NB4 (cell line): ENCODE measurements around the gene TMEM225.

ENCODE experiments used
- DNase-seq: peaks from one replicate; pipeline ENCODE4 v3.0.0; 2010; ENCODE audit warnings: low read depth
- H3K4me3 ChIP-seq: one replicate; pipeline ENCODE4 v1.5.1; 2011; ENCODE audit warnings: mild to moderate bottlenecking, low read depth, low read length, moderate library complexity
- MYC ChIP-seq: IDR thresholded peaks from 2 replicates; pipeline ENCODE4 v1.6.1; 2011; ENCODE audit warnings: low read depth, low read length
- POLR2A ChIP-seq: IDR thresholded peaks from 2 replicates; pipeline ENCODE4 v1.6.1; 2011; ENCODE audit warnings: mild to moderate bottlenecking; ENCODE audit not compliant: insufficient read length; ENCODE audit errors: extremely low read depth
- TF ChIP-seq, protein P1 (sequence below): IDR thresholded peaks from 2 replicates; pipeline ENCODE4 v1.6.1; 2011; ENCODE audit warnings: low read depth, low read length
- TF ChIP-seq, protein P2 (sequence below): IDR thresholded peaks from one replicate; pipeline ENCODE4 v1.5.1; 2012; ENCODE audit warnings: low read depth, low read length

TMEM225 gene

GRCh38 chr11:123838659-123839058, 46.8 kb downstream of the TMEM225 start:
- TF ChIP-seq MYC (no peak), POLR2A (no peak)
- TF ChIP-seq, protein P1, sequence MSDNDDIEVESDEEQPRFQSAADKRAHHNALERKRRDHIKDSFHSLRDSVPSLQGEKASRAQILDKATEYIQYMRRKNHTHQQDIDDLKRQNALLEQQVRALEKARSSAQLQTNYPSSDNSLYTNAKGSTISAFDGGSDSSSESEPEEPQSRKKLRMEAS, result no peak
- TF ChIP-seq, protein P2, sequence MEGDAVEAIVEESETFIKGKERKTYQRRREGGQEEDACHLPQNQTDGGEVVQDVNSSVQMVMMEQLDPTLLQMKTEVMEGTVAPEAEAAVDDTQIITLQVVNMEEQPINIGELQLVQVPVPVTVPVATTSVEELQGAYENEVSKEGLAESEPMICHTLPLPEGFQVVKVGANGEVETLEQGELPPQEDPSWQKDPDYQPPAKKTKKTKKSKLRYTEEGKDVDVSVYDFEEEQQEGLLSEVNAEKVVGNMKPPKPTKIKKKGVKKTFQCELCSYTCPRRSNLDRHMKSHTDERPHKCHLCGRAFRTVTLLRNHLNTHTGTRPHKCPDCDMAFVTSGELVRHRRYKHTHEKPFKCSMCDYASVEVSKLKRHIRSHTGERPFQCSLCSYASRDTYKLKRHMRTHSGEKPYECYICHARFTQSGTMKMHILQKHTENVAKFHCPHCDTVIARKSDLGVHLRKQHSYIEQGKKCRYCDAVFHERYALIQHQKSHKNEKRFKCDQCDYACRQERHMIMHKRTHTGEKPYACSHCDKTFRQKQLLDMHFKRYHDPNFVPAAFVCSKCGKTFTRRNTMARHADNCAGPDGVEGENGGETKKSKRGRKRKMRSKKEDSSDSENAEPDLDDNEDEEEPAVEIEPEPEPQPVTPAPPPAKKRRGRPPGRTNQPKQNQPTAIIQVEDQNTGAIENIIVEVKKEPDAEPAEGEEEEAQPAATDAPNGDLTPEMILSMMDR, result no peak
- DNase-seq, result no peak
- H3K4me3 ChIP-seq, result no peak overlapping the region

- TF ChIP-seq, protein P2, result no peak
- no peak for TF ChIP-seq MYC
- TF ChIP-seq, protein P1, result no peak
- TF ChIP-seq POLR2A, result no peak
- H3K4me3 ChIP-seq, result no peak overlapping the region
- DNase-seq, result no peak
Measured at GRCh38 chr11:123838199-123838598, 47.3 kb downstream of the TMEM225 start.

GRCh38 chr11:123833095-123833494, 52.4 kb downstream of the TMEM225 start:
- no peak for DNase-seq
- no peak for TF ChIP-seq POLR2A
- TF ChIP-seq, protein P2, result no peak
- TF ChIP-seq MYC, result no peak
- TF ChIP-seq, protein P1, result no peak
- no peak overlapping the region for H3K4me3 ChIP-seq
